Osteoblast (primary cell): Measurements from ENCODE around the gene ARHGEF9. TPM values are rescaled to one million over a fixed set of nuclear protein-coding genes. Genes with fewer than 3 reads are reported as not detected.

Source experiments
- DNase-seq: peaks from one replicate; pipeline ENCODE4 v3.0.0; 2011; ENCODE audit warnings: low spot score, mixed read lengths; ENCODE audit not compliant: insufficient read length; ENCODE audit errors: missing footprints
- H2AFZ ChIP-seq: 2 replicates; pipeline ENCODE4 v1.6.0; 2011; ENCODE audit warnings: mild to moderate bottlenecking, low read length
- H3K27ac ChIP-seq: 2 replicates; pipeline ENCODE4 v1.5.1; 2011; ENCODE audit warnings: mild to moderate bottlenecking, low read depth, low read length, moderate library complexity
- H3K27me3 ChIP-seq: 2 replicates; pipeline ENCODE4 v1.6.0; 2012; ENCODE audit warnings: mild to moderate bottlenecking, control low read depth, inconsistent platforms, low read length, moderate library complexity; ENCODE audit not compliant: insufficient read depth
- H3K36me3 ChIP-seq: 2 replicates; pipeline ENCODE4 v1.5.1; 2011; ENCODE audit warnings: mild to moderate bottlenecking, low read length, control low read depth, moderate library complexity; ENCODE audit not compliant: insufficient read depth
- H3K4me1 ChIP-seq: 2 replicates; pipeline ENCODE4 v1.5.1; 2011; ENCODE audit warnings: mild to moderate bottlenecking, low read length, control low read depth, moderate library complexity; ENCODE audit not compliant: insufficient read depth
- H3K4me2 ChIP-seq: 2 replicates; pipeline ENCODE4 v1.6.0; 2011; ENCODE audit warnings: mild to moderate bottlenecking, low read length; ENCODE audit not compliant: insufficient read depth
- H3K4me3 ChIP-seq: fragments of 200-600 bp; sonication (generic); 3 replicates; pipeline ENCODE4 v1.5.1; 2012; ENCODE audit warnings: mild to moderate bottlenecking, low read length, inconsistent platforms; ENCODE audit not compliant: insufficient read depth
- H3K79me2 ChIP-seq: 2 replicates; pipeline ENCODE4 v1.6.0; 2012; ENCODE audit warnings: mild to moderate bottlenecking, low read length, control low read depth, inconsistent platforms; ENCODE audit not compliant: insufficient read depth
- H3K9me3 ChIP-seq: 2 replicates; pipeline ENCODE4 v1.5.1; 2011; ENCODE audit warnings: low read depth, low read length, control low read depth
- H4K20me1 ChIP-seq: 2 replicates; pipeline ENCODE4 v1.6.0; 2012; ENCODE audit warnings: mild to moderate bottlenecking, low read length, control low read depth; ENCODE audit not compliant: insufficient read depth
- total RNA-seq: library from RNA; depleted of rRNA; stranded (reverse); fragments of >200 nt; gene quantifications from 2 replicates; pipeline ENCODE4 v1.2.3, GENCODE V29; 2012
- TF ChIP-seq, protein P1 (sequence below): IDR thresholded peaks from 2 replicates; pipeline ENCODE4 v1.5.1; 2011; ENCODE audit warnings: mild to moderate bottlenecking, low read depth, low read length, moderate library complexity; ENCODE audit errors: extremely low read depth

Gene ARHGEF9
- total RNA-seq, 1 donor = 16.3 TPM

DNA sequence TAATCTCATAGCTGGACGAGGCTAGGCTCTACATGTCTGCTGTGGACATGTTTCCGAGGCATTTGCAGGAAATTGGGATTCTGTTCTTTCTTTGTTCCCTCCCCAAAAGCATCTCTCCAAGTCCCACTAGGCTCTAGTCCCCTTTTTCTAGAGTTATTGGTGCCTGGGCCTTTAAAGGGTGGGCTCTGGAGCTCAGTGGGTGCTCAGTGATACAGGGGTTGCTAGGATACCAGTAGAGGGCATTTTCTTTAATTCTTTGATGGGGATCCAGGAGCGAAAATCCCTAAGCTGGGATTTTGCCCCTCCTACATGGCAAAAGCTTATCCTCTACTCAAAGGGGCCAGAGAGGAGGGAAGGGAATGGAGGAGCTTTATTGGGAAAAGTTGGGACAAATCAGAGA is 34.2 kb downstream of the ARHGEF9 start:
- H3K4me1 ChIP-seq = peaks cover 11% of the 10 kb centered on the region

DNA sequence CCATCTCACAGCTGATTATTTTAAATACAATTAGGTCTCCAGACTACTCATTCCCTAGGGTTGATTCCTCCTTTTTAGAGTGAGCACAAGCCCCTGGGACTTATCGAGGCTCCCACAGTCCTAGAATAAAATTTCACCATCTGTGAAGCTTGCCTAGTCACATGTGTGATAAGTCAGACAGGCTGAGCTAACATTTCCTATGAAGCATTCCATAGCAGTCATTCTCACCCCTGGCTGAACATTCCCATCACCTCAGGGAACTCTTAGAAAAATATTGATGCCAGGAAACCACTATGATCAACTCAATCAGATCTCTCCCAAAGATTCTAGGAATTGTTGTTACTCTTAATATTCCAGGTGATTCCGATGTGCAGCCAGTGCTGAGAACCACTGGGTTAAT is 37.7 kb downstream of the ARHGEF9 start:
- H3K4me1 ChIP-seq = peaks cover 11% of the 10 kb centered on the region
- H3K9me3 ChIP-seq = no peaks in the 10 kb centered on the region
- no peaks in the 10 kb centered on the region for H4K20me1 ChIP-seq
- H3K4me3 ChIP-seq = no peak overlapping the region
- H3K36me3 ChIP-seq = no peaks in the 10 kb centered on the region
- H3K27ac ChIP-seq = peak overlapping the region; percentile 40
- TF ChIP-seq, protein P1, sequence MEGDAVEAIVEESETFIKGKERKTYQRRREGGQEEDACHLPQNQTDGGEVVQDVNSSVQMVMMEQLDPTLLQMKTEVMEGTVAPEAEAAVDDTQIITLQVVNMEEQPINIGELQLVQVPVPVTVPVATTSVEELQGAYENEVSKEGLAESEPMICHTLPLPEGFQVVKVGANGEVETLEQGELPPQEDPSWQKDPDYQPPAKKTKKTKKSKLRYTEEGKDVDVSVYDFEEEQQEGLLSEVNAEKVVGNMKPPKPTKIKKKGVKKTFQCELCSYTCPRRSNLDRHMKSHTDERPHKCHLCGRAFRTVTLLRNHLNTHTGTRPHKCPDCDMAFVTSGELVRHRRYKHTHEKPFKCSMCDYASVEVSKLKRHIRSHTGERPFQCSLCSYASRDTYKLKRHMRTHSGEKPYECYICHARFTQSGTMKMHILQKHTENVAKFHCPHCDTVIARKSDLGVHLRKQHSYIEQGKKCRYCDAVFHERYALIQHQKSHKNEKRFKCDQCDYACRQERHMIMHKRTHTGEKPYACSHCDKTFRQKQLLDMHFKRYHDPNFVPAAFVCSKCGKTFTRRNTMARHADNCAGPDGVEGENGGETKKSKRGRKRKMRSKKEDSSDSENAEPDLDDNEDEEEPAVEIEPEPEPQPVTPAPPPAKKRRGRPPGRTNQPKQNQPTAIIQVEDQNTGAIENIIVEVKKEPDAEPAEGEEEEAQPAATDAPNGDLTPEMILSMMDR = no peak
- no peak overlapping the region for H2AFZ ChIP-seq
- peaks cover 60% of the 10 kb centered on the region for H3K79me2 ChIP-seq
- H3K4me2 ChIP-seq = no peak overlapping the region
- peak; percentile 57 for DNase-seq
- no peaks in the 10 kb centered on the region for H3K27me3 ChIP-seq

More for the DNA sequence above, 34.2 kb downstream of the ARHGEF9 start:
- DNase-seq = no peak
- no peak overlapping the region for H3K4me2 ChIP-seq
- H3K27me3 ChIP-seq = no peaks in the 10 kb centered on the region
- no peaks in the 10 kb centered on the region for H3K9me3 ChIP-seq
- H4K20me1 ChIP-seq = no peaks in the 10 kb centered on the region
- no peak overlapping the region for H2AFZ ChIP-seq
- peaks cover 48% of the 10 kb centered on the region for H3K79me2 ChIP-seq
- no peak overlapping the region for H3K27ac ChIP-seq
- TF ChIP-seq, protein P1 = no peak
- no peak overlapping the region for H3K4me3 ChIP-seq
- H3K36me3 ChIP-seq = no peaks in the 10 kb centered on the region

DNA sequence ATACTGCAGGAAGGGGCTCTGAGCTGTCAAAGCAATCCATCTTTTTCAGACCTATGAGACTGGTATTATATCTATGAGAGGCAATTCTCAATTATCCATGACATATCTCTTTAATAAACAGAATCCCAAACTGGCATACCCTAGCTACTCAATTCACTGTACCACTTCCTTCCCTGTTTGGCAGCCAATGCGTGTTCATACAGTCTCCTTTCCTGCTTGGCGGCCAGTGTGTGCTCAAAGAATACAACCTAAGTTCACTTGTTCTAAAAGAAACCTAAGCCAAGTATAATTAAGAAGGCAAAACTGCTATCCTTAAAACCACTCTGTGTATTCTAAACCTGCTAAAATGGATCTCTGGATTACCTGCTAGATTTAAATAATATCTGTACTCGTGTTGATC is 38.3 kb downstream of the ARHGEF9 start:
- TF ChIP-seq, protein P1 = no peak
- Histone ChIP-seq H4K20me1 (no peaks in the 10 kb centered on the region), H3K27me3 (no peaks in the 10 kb centered on the region), H3K79me2 (peaks cover 56% of the 10 kb centered on the region), H3K4me1 (peaks cover 11% of the 10 kb centered on the region), H3K36me3 (no peaks in the 10 kb centered on the region), H3K9me3 (no peaks in the 10 kb centered on the region), H3K4me2 (no peak overlapping the region), H3K27ac (peak overlapping the region; percentile 40), H3K4me3 (no peak overlapping the region), H2AFZ (no peak overlapping the region)
- DNase-seq = no peak

DNA sequence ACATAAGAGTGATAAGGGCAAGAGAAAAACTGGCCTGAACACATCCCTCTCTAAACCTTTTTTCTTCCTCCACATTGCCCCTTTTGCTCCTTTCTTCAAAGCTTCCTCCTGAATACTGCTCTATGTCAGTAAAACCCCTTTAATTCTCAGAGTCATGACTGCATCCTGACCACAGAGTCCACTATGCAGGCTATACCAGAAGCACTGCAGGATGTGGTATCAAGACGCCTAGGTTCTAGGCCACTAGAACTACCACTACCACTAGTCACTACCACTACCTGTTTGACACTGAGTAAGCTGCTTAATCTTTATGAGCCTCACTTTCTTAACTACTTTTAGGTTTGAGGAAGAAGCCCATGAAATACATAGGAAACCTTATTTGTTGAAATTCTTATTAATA is 38.7 kb downstream of the ARHGEF9 start:
- Histone ChIP-seq H3K27me3 (no peaks in the 10 kb centered on the region), H3K4me1 (peaks cover 11% of the 10 kb centered on the region), H4K20me1 (no peaks in the 10 kb centered on the region), H3K36me3 (no peaks in the 10 kb centered on the region), H2AFZ (no peak overlapping the region), H3K79me2 (peaks cover 54% of the 10 kb centered on the region), H3K9me3 (no peaks in the 10 kb centered on the region), H3K4me2 (no peak overlapping the region), H3K4me3 (no peak overlapping the region), H3K27ac (no peak overlapping the region)
- DNase-seq = no peak
- TF ChIP-seq, protein P1 = no peak
